Esophagus muscularis mucosa (tissue), 4 donors: Measurements from ENCODE around the gene SPINT2.

ENCODE experiments used
- CTCF ChIP-seq, 3 experiments: fragments of 200-600 bp in 2 of 3; fragments of 450-650 bp in 1 of 3; sonication (generic) in 2 of 3; IDR thresholded peaks; one replicate each; pipeline ENCODE4 v1.5.1; 2017 to 2019; ENCODE audit warnings: antibody characterized with exemption in 3 of 3, mild to moderate bottlenecking in 2 of 3, moderate library complexity in 1 of 3
- EP300 ChIP-seq: sonication (generic); formaldehyde crosslinking; IDR thresholded peaks from one replicate; pipeline ENCODE4 v1.6.1; 2017; ENCODE audit warnings: antibody characterized with exemption
- POLR2A ChIP-seq: fragments of 450-650 bp; IDR thresholded peaks from one replicate; pipeline ENCODE4 v1.6.1; 2017; ENCODE audit warnings: antibody characterized with exemption, moderate library complexity, mild to moderate bottlenecking, low read depth
- POLR2AphosphoS5 ChIP-seq, 2 donors: sonication (generic); formaldehyde crosslinking; IDR thresholded peaks; one replicate each; pipeline ENCODE4 v1.6.1; 2017; ENCODE audit warnings: antibody characterized with exemption in 2 of 2

GRCh38 chr19:38276942-38277517 lies 12.7 kb downstream of the SPINT2 start:
- TF ChIP-seq POLR2A = no peak
- no peak for TF ChIP-seq POLR2AphosphoS5 (IDR thresholded peaks at IDR 0.05)
- TF ChIP-seq CTCF (IDR thresholded peaks at IDR 0.05) = no peak
- no peak for TF ChIP-seq EP300
